ENCODE data around the gene B4GALNT1. TPM values are rescaled to one million over a fixed set of nuclear protein-coding genes. Genes with fewer than 3 reads are reported as not detected.

Gene B4GALNT1
- polyA plus RNA-seq, 1 donor (not counting 4 experiments of a cell fraction or from before 2014, with no cell fraction given): 0.08 TPM

DNA sequence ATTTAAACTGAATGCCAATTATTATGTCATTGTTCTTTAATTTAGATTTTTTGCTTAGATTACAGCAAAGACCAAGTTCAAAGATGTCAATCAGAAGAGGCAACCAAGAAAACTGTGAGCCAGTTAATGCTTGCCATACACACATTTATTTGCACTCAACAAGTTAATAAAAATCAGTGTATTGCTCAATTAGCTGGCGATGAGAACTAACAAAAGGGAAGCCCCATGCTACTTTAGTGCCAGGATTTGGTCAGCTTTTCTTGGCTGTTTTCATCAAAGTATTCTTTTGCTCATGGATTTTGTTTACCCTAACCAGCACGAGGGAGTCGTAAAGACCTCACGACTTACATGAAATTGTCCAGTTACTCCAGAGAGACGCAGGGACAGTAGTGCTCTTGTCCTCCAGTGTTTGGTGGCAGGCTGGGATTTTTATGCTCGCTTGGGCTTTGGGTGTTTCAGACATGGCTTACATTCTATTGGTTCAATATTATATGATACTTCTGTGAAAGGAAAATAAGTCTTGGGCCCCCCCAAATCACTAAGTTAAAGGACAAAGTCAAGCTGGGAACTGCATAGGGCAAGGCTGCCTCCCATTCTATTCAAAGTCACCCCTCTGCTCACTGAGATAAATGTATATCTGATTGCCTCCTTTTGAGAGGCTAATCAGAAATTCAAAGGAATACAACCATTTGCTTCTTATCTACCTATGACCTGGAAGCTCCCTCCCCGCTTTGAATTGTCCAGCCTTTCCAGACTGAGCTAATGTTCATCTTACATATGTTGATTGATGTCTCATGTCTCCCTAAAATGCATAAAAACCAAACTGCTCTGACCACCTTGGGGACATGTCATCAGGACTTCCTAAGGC lies 7.4 kb upstream of the B4GALNT1 start:
- Histone ChIP-seq H3K9me1 (ENCODE audit: control insufficient read depth, extremely low read depth, insufficient read depth, low read length) (no peaks in the 10 kb centered on the region), H2AFZ (ENCODE audit: control insufficient read depth, low read length) (no peak overlapping the region), H4K20me1 (ENCODE audit: control insufficient read depth, extremely low read depth, insufficient read depth, low read length) (no peaks in the 10 kb centered on the region), H3K4me2 (ENCODE audit: control insufficient read depth, extremely low read depth, insufficient read depth, low read depth, low read length) (no peak overlapping the region), H3K9ac (ENCODE audit: control insufficient read depth, extremely low read depth, insufficient read depth, low read length) (no peak overlapping the region), H3K27ac (ENCODE audit: control insufficient read depth, insufficient read depth, low read length) (no peak overlapping the region), H3K27me3 (ENCODE audit: control insufficient read depth, extremely low read depth, insufficient read depth, low read length) (peaks cover 6% of the 10 kb centered on the region), H3K9me3 (ENCODE audit: control insufficient read depth, low read depth, low read length) (no peaks in the 10 kb centered on the region), H3K4me3 (ENCODE audit: control insufficient read depth in 2 of 3, extremely low read depth in 1 of 3, insufficient read depth in 2 of 3, low read depth in 1 of 3, low read length in 3 of 3) (no peak overlapping the region), H3K4me1 (ENCODE audit: control insufficient read depth, extremely low read depth, insufficient read depth, low read length) (no peaks in the 10 kb centered on the region), H3K36me3 (ENCODE audit: control insufficient read depth in 2 of 2, extremely low read depth in 1 of 2, insufficient read depth in 2 of 2, low read length in 2 of 2) (no peaks in the 10 kb centered on the region), H3K79me2 (ENCODE audit: control insufficient read depth, insufficient read depth, low read length) (no peaks in the 10 kb centered on the region)
- dilution Hi-C loops (cut with MboI; ENCODE audit: extremely low pct_ligation_motif_present, low sequenced_read_pairs): no loop called here
- no peak for FAIRE-seq
- DNase-seq (ENCODE audit: low read depth, low spot score): no peak
- no peak for TF ChIP-seq EZH2 (IDR thresholded peaks at IDR 0.05; ENCODE audit: low read length)
- TF ChIP-seq CTCF (optimal IDR thresholded peaks at IDR 0.05 in 1 of 3, IDR thresholded peaks at IDR 0.05 in 1 of 3, conservative IDR thresholded peaks at IDR 0.05 in 1 of 3; ENCODE audit: extremely low read depth in 1 of 3, insufficient read depth in 2 of 3, low read length in 3 of 3): no peak

- no peak for FAIRE-seq
- no peak overlapping the region for H2AFZ ChIP-seq (ENCODE audit: control insufficient read depth, low read length)
- DNase-seq (ENCODE audit: low read depth, low spot score): no peak
- no peak overlapping the region for H3K4me2 ChIP-seq (ENCODE audit: control insufficient read depth, extremely low read depth, insufficient read depth, low read depth, low read length)
- H4K20me1 ChIP-seq (ENCODE audit: control insufficient read depth, extremely low read depth, insufficient read depth, low read length): no peaks in the 10 kb centered on the region
- H3K9me3 ChIP-seq (ENCODE audit: control insufficient read depth, low read depth, low read length): no peaks in the 10 kb centered on the region
- H3K27ac ChIP-seq (ENCODE audit: control insufficient read depth, insufficient read depth, low read length): no peak overlapping the region
- peaks cover 18% of the 10 kb centered on the region for H3K27me3 ChIP-seq (ENCODE audit: control insufficient read depth, extremely low read depth, insufficient read depth, low read length)
- no peaks in the 10 kb centered on the region for H3K36me3 ChIP-seq (ENCODE audit: control insufficient read depth in 2 of 2, extremely low read depth in 1 of 2, insufficient read depth in 2 of 2, low read length in 2 of 2)
- no peaks in the 10 kb centered on the region for H3K9me1 ChIP-seq (ENCODE audit: control insufficient read depth, extremely low read depth, insufficient read depth, low read length)
- TF ChIP-seq CTCF (optimal IDR thresholded peaks at IDR 0.05 in 1 of 3, IDR thresholded peaks at IDR 0.05 in 1 of 3, conservative IDR thresholded peaks at IDR 0.05 in 1 of 3; ENCODE audit: extremely low read depth in 1 of 3, insufficient read depth in 2 of 3, low read length in 3 of 3): no peak
- TF ChIP-seq EZH2 (IDR thresholded peaks at IDR 0.05; ENCODE audit: low read length): no peak
- dilution Hi-C loops (cut with MboI; ENCODE audit: extremely low pct_ligation_motif_present, low sequenced_read_pairs): loop anchor here (10.0 kb wide), 1 partner anchor 63 kb away; no protein-coding TSS in a partner anchor
- H3K79me2 ChIP-seq (ENCODE audit: control insufficient read depth, insufficient read depth, low read length): no peaks in the 10 kb centered on the region
- no peak overlapping the region for H3K9ac ChIP-seq (ENCODE audit: control insufficient read depth, extremely low read depth, insufficient read depth, low read length)
- H3K4me1 ChIP-seq (ENCODE audit: control insufficient read depth, extremely low read depth, insufficient read depth, low read length): peaks cover 2% of the 10 kb centered on the region
- no peak overlapping the region for H3K4me3 ChIP-seq (ENCODE audit: control insufficient read depth in 2 of 3, extremely low read depth in 1 of 3, insufficient read depth in 2 of 3, low read depth in 1 of 3, low read length in 3 of 3)
Measured at GRCh38 chr12:57638096-57638495, 5.1 kb upstream of the B4GALNT1 start.

All from keratinocyte (primary cell).